ENCODE results near the gene RGPD8.
A peak's percentile ranks its signal among the peaks of the same experiment; 100 is the strongest.
"Not testable (repeated sequence)": the region's sequence is repeated elsewhere in the genome, so short reads cannot be mapped to it uniquely, and the experiment has no call there.

Gene RGPD8

DNA sequence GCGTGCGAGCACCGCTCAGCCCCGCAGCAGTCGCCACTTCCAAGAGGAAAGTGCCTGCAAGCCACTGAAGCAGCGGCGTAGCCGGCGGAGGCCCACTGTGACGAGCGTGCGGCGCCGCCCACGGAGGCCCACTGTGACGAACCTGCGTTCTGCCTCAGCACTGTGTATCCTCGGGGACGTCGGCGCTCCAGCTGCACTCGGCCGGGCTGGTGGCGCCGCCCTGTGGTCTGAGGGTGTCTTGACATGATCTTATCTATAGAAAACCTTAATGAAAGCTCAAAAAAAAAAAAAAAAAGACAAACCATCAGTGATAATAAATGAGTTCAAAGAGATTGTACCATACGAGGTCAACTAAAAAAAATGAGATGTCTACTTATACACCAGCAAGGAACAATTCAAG lies at the start of gene RGPD8:
RGPD8 (minus strand) TSS at position 166 of the 400 bp plus-strand sequence. CDS start 192 bp downstream, outside the sequence.
- DNase-seq (ENCODE audit: low read depth in 2 of 2): peak; percentile 51 to 54

DNA sequence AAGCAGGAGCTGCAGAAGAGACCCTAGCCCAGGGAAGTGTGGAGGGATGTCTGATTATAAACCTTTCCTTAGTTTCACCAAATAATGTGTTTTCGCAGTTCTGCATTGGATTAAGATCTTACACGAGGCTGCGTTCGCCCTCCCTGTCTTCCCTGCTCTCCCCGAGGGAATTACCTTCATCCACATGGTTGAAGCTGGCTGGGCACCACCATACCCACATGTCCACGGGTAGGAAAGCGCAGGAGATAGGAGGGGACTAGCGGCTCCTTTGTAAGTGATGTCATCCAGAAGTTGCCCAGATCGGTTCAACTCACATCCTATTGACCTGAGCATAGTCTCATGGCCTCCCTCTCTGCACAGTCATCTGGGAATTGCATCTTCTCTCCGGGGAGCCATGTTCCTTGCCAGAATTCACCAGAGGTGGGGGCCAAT lies 49.6 kb upstream of the RGPD8 start:
- no peak for DNase-seq (ENCODE audit: low read depth in 2 of 2)

DNA sequence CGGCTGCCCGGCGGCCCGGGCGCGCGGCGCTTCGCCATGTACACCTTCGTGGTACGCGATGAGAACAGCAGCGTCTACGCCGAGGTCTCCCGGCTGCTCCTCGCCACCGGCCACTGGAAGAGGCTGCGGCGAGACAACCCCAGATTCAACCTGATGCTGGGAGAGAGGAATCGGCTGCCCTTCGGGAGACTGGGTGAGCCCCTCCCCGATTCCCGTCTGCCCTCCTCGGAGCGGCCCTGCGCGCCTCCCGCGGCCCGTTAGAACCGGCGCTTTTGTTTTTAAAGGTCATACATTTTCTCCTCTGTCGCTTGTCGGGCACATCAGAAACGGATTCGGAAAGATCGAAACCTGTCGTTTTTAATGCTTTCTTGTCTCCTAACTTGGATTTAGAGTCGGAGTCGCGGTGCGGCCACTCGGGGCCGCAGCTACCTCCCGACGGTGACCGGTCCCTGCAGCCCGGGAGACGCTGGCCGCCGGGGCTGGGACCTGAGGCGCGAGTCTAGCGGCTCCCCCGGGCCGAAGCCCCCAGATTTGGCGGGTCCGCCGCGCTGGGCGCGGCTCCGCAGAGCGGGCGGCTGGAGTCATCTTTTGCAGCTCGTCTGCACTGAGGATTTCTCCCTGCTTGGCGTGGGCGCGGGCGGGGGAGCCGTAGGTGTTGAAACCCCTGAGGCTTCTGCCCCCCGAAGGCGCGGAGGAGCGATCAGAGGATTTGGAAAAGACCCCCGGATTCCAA lies 49.0 kb upstream of the RGPD8 start:
- no peak for DNase-seq (ENCODE audit: low read depth in 2 of 2)

DNA sequence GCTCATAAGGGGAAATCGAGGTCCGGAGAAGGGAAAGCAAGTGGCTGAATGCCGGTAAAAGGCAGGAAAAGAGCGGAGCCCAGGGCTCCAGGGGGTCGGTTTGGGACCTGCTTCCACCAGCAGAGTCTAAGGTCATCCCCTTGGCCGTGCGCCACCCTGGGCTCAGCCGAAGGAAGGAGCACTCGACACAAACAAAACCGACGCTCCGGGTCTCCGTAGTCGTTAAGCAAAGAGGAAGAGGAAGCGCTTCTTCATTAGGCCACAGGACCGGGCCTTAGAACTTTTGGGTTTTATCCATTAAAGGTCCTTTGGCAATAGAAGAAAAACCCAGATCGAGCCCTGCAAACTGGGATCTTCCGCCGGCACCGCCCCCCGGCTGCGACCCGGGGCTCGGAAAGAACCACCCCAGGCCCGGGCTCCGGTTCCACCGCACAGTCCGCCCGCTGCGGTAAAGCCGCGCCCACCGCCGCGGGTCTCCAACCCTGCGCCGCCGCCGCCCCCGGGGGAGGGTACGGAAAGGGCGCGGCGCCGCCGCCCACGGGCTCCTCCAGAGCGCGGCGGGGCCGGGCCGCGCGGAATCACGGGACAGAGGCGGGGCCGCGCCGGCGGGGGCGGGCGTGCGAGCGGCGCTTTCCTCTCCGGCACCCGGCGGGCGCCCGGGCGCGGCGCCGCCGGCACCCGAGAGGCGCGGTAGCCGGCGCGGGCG lies 48.2 kb upstream of the RGPD8 start, which contains the start of gene TTL:
TTL (plus strand) TSS at position 629 of the 706 bp plus-strand sequence. CDS start 189 bp downstream, outside the sequence.
- DNase-seq (ENCODE audit: low read depth in 2 of 2): peak in 1 of 2 experiments; percentile 32

DNA sequence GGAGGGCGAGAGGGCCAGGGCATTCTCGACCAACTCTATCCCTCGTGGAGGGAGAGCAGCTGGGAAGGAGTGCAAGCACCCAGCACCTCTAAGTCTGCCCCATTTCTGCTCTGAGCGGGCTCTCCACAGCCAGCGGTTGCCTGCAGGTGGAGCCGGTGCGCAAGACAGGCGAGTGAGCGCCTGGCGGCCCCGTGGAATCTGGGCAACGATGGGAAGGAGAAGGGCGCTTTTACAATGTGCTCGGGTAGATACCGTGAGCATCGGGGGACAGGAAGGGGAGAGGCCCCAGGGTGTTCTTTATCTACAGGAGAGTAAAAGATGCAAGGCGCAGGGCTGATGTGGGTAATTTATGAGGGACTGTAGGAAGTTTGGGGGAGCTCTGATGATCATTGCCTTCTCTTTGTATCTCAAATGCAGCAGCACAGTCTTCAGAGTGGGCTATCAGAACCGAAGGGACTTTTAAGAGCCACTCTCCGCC lies 47.6 kb upstream of the RGPD8 start:
- DNase-seq (ENCODE audit: low read depth in 2 of 2): peak in 1 of 2 experiments; percentile 32

DNA sequence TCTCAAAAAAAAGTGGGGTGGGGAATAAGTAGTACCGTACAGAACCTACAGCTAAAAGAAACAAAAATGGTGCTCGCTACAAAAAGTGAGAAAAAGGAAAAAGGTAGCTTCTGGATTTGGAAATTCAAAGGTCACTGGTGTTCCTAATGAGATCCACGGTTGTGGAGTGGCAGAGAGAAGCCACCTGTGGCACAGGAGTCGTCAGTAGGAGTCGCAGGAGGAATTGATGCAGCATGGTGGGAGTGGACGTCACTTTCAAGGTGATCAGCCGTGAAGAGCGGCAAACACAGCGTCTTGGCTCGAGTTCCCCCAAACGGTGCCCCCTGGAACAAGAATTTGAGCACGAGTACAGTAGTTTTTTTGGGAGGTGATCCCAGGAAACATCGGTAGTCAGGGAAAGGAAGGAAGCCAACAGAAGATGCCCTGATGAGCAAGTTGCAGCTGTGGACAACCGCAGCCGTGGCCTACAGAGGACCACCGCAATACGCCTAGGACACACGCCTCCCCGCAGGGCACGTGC lies 47.1 kb upstream of the RGPD8 start:
- no peak for DNase-seq (ENCODE audit: low read depth in 2 of 2)

DNA sequence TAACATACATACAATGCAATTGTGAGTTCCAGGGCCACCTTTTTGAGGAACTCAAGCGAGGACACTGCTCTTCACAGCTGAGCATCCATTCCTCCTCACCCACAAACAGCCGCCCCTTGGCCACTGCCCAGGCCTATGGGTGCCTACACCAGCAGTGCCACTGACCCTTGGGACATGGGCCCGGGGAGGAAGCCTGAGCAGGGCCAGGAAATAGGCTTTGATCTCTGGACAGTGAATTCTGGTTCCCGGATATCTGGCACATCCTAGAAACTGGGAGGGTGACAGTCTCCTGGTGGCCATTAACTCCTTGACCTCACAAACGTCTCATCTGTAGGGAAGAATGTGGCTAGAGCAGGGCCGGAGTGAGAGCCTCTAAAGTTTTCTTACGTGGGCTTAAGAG lies 43.0 kb upstream of the RGPD8 start:
- DNase-seq (ENCODE audit: low read depth in 2 of 2): no peak

DNA sequence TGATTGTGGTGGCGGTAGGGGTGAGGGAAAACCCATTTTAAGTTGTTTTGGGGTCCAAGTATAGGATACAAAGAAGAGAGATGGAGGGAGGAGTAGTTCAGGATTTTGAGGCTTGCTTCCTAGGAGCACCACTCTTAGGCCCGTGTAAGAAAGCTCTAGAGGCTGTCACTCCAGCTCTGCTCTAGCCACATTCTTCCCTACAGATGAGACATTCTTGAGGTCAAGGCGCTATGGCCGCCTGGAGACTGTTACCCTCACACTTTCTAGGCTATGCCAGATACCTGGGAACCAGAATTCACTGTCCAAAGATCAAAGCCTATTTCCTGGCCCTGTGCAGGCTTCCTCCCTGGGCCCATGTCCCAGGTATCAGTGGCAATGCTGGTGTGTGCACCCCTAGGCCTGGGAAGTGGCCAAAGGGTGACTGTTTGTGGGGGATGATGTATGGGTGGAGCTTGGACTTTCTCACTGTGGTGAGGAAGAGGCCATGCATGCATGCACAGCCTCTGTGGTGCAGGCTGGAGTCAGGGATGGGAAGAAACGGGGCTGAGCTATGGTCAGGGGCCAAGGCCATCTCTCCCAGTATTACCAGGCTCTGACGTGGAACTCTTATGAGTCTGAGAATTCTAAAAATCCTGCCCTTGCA lies 41.5 kb upstream of the RGPD8 start:
- no peak for DNase-seq (ENCODE audit: low read depth in 2 of 2)

DNA sequence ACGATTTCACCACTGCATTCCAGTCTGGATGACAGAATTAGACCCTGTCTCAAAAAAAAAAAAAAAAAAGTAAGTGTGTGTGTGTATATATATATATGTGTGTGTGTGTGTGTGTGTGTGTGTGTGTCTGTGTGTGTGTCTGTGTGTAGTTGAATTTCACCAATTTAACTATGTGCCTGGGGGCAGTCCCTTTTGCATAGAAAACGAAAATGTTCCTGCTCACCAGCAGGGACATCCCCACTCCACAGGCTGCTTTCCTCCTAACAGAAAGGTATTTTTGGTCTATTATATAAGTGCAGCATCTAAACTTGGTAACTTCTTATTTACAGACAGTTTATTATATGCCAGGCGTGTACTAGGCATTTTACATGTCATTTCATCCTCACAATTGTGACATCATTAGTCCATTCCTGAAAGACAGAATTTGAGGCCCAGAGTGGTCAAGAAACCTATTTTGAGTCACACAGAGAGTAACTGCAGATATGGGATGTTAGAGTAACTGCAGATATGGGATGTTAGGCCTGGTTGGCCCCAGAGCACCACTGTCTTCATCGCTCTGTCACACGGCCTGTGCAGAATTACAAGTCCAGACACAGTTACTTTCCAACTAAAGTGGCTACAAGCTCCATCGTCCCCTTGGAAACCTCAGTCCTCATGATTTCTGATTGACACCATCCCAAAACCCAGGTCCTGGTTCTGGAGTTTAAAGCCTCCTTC lies 39.3 kb upstream of the RGPD8 start:
- no peak for DNase-seq (ENCODE audit: low read depth in 2 of 2)

DNA sequence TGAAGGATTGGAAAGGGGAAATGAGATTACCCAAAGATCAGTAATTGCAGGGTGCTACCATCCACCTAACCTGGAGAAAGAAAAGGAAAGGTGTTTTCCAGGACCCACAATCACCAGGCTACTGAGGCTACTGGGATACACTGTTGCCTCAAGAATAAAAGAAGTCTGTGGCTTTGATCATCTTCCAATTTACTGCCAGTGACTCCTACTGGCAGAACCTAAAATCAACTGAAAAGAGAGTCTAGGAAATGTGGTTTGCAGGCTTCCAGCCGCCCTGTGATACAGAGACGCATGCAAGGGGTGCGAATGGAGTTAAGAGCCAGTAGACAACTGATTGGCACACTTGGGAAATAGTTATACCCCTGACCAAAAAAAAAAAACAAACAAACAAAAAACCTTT lies 31.9 kb upstream of the RGPD8 start:
- DNase-seq (ENCODE audit: low read depth in 2 of 2): no peak

DNA sequence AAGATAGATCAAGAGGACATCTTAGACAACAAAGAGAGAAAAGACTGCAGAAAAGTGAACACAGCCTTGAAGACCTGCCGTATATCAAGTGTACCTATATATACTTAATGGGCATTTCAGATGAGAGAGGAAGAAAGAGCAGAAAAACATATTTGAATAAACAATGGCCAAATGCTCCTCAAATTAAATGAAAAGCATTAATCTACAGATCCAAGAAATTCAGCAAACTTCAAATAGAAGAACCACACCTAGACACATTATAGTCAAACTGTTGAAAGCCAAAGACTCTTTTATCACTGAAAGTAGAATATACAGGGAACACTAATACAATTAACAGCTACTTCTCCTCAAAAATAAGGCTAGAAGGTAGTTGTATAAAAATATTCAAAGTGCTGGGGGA lies 29.8 kb upstream of the RGPD8 start:
- DNase-seq (ENCODE audit: low read depth in 2 of 2): no peak

DNA sequence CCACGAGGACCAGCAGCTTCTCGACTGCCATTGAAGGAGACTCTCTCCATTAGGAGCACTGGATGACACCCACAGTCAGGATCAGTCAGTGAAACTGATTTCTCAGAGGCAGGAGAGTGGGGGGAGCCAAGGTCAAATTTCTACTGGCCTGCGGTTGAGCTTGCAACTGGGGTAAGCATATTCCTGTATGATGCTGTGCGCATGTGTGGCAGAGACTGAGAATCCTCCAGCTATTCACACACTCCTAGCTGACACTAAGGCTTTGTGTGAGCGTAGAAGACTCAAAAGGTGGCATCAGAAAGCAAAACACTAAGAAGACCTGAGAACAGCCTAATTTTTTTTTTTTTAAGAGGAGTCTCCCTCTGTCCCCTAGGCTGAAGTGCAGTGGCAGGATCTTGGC lies 28.7 kb upstream of the RGPD8 start:
- no peak for DNase-seq (ENCODE audit: low read depth in 2 of 2)

DNA sequence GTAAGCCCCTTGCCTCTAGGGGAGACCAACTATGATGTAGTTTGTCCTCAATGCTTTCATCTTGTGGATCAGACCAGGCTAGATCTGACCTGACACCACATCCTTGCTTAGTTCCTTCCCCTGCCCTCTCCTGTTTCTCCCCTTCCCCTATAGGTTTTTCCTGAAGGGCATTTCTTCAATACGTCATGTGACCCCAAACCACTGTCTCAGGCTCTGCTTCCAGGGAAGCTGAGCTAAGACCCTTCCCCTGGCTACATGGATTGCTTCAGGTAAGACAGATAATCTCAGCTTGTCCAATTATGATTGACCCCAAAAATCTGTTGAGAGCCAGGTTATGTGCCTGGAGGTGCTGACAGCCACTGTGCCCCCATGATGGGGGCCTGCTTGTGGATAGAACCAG lies 25.9 kb upstream of the RGPD8 start:
- DNase-seq (ENCODE audit: low read depth in 2 of 2): no peak

DNA sequence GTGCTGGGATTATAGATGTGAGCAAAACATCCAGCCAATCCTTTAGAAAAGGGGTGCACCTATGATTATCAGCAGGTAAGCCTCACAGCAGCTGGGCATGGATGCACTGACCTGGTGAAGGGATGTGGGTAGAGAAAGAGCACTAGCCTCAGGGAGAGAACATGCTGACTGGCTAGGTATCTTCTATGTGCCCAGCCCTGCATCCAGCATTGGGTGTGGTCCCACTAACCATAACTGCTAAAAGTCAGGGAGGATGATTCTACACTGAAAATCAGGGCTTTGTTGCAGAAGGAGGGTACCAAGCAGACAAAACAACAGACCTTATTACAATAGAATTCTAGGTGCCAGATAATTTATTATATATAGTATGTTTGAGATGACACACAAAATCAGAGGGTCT lies 21.1 kb upstream of the RGPD8 start:
- DNase-seq (ENCODE audit: low read depth in 2 of 2): no peak

DNA sequence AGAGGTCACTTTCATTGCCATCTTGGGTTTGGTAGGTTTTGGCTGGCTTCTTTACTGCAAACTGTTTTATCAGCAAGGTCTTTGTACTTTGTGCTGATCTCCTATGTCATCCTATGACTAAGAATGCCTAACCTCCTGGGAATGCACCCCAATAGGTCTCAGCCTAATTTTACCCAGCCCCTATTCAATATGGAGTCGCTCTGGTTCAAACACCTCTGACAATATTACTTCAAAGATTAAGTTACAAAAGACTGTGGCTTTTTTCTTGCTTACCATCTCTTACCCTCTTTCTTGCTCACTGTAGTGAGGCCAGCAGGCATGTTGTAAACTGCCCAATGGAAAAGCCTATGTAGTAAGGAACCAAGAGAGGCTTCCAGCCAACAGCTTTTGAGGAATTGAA lies 17.9 kb upstream of the RGPD8 start:
- DNase-seq (ENCODE audit: low read depth in 2 of 2): no peak

DNA sequence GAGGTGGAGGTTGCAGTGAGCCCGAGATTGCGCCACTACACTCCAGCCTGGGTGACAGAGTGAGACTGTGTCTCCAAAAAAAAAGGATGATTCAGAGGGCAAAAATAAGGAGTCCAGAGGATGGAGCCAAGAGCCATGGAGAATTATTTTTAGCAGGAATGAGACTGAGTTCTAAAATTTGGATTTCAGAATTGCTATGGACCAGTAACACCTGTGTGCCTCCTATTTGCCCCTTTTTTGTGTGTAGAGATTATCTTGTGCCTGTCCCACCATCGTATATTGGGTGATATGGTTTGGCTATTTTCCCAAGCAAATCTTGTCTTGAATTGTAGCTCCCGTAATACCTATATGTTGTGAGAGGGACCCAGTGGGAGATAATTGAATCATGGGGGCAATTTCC lies 16.4 kb upstream of the RGPD8 start:
- no peak for DNase-seq (ENCODE audit: low read depth in 2 of 2)

DNA sequence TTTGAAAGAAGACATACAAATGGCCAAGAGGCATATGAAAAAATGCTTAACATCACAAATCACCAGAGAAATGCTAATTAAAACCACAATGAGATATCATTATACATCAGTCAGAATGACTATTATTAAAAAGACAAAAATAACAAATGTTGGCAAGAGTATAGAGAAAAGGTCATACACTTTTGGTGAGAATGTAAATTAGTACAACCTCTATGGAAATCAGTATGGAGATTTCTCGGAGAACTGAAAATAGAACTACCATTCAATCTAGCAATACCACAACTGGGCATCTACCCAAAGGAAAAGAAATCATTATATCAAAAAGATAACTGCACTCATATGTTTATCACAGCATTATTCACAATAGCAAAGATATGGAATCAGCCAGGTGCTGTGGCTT lies 10.8 kb upstream of the RGPD8 start:
- not testable (repeated sequence) for DNase-seq (ENCODE audit: low read depth in 2 of 2)

DNA sequence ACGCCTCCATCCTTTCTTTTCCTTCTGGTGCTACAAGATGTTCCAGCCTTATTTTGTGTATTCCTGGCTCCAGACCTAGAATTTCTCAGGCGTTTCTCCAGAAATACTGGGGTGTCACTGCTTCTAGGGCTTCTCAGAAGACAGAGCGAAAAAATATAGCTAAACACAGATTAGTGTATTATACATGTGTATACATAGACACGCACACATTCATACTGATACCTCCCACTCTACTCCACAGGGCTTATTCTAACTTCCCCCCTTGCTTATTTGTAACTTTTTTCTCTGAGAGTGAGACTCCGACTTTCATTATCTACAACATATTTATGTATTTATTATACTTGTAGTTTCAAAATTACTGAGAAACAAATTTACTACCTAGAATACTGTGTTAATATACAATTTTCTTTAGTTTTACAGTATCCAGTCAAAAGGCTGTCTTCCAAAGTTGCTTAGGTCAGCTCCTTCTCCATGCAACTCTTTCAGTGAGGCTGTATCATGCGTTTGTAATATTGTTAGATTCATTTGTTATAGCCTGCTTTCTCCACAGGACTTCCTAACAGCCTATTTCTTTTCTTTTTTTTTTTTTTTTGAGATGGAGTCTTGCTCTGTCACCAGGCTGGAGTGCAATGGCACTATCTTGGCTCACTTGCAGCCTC lies 5.3 kb upstream of the RGPD8 start:
- DNase-seq (ENCODE audit: low read depth in 2 of 2): not testable (repeated sequence)

DNA sequence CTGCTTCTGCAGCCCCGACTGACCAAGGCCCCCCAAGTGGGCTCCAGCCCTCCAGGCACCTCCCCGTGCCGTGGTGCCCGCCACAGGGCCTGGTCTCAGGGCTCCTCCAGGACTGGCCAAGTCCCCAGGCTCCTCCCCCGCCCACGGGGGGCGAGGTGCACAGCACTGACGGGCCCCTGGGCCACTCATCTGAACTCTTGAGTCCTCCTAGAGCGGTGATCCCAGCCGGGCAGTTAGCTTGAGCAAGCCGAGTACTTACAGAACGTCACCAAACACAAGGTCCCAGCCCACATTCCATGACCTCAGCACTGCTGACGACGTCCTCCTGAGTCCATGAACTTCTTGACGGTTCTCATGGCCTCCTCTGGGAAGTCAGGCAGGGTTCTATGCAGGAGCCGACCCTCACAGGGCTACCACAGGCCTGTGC lies 4.0 kb upstream of the RGPD8 start:
- not testable (repeated sequence) for DNase-seq (ENCODE audit: low read depth in 2 of 2)

DNA sequence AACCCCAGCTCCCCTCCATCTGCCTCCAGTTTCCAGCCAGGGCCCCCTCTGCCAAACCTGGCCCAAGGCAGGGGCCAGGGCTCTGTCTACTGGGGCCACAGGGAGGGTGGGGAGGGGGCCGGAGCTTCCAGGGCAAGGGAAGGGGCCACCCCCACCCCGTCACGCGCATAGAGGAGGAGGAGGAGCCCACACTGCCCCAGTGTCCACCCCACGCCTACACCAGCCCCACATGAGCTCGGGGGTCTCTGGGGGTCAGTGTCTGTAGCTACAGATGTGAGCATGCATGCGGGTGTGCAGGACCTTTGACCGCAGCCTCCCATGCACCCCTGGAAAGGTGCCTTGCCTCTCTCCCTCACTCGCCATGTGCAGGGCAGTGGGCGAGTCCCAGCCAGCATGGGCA lies 3.5 kb upstream of the RGPD8 start:
- DNase-seq (ENCODE audit: low read depth in 2 of 2): not testable (repeated sequence)
